Heart left ventricle (tissue), 13 donors: ENCODE results near the gene RFC3.

ENCODE experiments used
- CTCF ChIP-seq, 12 donors: fragments of 200-600 bp; sonication (generic) in 4 of 12; IDR thresholded peaks; one replicate each; pipeline versions ENCODE4 v1.5.0 to v1.8.0; 2018 to 2022; ENCODE audit warnings: antibody characterized with exemption in 12 of 12, mild to moderate bottlenecking in 5 of 12
- POLR2A ChIP-seq, 2 donors: fragments of 450-650 bp; IDR thresholded peaks; one replicate each; pipeline ENCODE4 v1.6.1; 2017; ENCODE audit warnings: antibody characterized with exemption in 2 of 2, mild to moderate bottlenecking in 2 of 2, moderate library complexity in 2 of 2
- donor health status: ischemic (EF 13 %, LVEDD 7.1; RV severe dilation, severe dysfunction).
- donor health status: DM: no; HTN: yes; CAD: no.
- donor health status: DM: no; HTN: no; CAD: no.
- donor health status: ischemic (EF 25% LVEDD 6.9; RV normal size, moderate dysfunction).
- donor health status: ischemic (EF 25% LVEDD 5.7; RV mildly dilated, moderate dysfunction).
- donor health status: ischemic (EF 35%, LVEDD 5.7; RV mildly dilated, moderate dysfunction).
- donor health status: nonischemic (EF 11% LVEDD 7.7; RV severe dilation, severe dysfunction).
- donor health status: DM: yes; HTN: yes; CAD: no.
- donor health status: PGD.
- donor health status: ischemic (EF 29% LVEDD 5.4; RV normal size, mild dysfunction).
- donor health status: nonischemic (EF 23%, LVEDD 6.1; RV moderate dilation, normal function).

GRCh38 chr13:33849211-33849610 is 31.3 kb downstream of the RFC3 start:
- TF ChIP-seq POLR2A (IDR thresholded peaks at IDR 0.05) (no peak), CTCF (IDR thresholded peaks at IDR 0.05) (no peak)
